Brain microvascular endothelial cell (primary cell): ENCODE data around the gene TMEM182.

Experiments
- DNase-seq: peaks from one replicate; pipeline ENCODE4 v3.0.0-alpha.2; 2020
- H3K27ac ChIP-seq: fragments of 250-450 bp; sonication (Bioruptor Pico); 2 replicates; pipeline ENCODE4 v1.5.1; 2020; ENCODE audit warnings: mild to moderate bottlenecking, moderate library complexity
- H3K27me3 ChIP-seq: fragments of 250-450 bp; sonication (Bioruptor Pico); replicated peaks from 2 replicates; pipeline ENCODE4 v1.5.1; 2020; ENCODE audit warnings: mild to moderate bottlenecking
- H3K36me3 ChIP-seq: fragments of 250-450 bp; sonication (Bioruptor Pico); replicated peaks from 2 replicates; pipeline ENCODE4 v1.5.1; 2020; ENCODE audit warnings: mild to moderate bottlenecking
- H3K4me3 ChIP-seq: 2 replicates; pipeline ENCODE4 v1.5.1; 2011; ENCODE audit warnings: low read depth, mild to moderate bottlenecking, control low read depth, low read length, moderate library complexity
- CTCF ChIP-seq: IDR thresholded peaks from 2 replicates; pipeline ENCODE4 v1.5.1; 2011; ENCODE audit warnings: low read depth, mild to moderate bottlenecking, moderate library complexity, low read length, control low read depth, inconsistent platforms; ENCODE audit errors: missing control alignments
- in situ Hi-C: cut with HindIII; loops from 2 replicates; pipeline ENCODE4 v1.10.0; 2017; ENCODE audit warnings: low sequenced_read_pairs, low pct_ligation_motif_present

The TMEM182 gene

GRCh38 chr2:102844911-102845310, 83.1 kb downstream of the TMEM182 start:
- in situ Hi-C loops, result no loop called here
- no peak for TF ChIP-seq CTCF
- DNase-seq, result no peak
- no peaks in the 10 kb centered on the region for H3K36me3 ChIP-seq
- H3K27ac ChIP-seq, result no peak overlapping the region
- no peaks in the 10 kb centered on the region for H3K27me3 ChIP-seq
- H3K4me3 ChIP-seq, result no peak overlapping the region

GRCh38 chr2:102848366-102848839, 86.6 kb downstream of the TMEM182 start:
- H3K27me3 ChIP-seq, result no peaks in the 10 kb centered on the region
- in situ Hi-C loops, result no loop called here
- peak; percentile 8 for TF ChIP-seq CTCF
- H3K36me3 ChIP-seq, result no peaks in the 10 kb centered on the region
- peak; percentile 36 for DNase-seq
- no peak overlapping the region for H3K4me3 ChIP-seq
- H3K27ac ChIP-seq, result no peak overlapping the region

- no peak overlapping the region for H3K4me3 ChIP-seq
- in situ Hi-C loops, result no loop called here
- no peaks in the 10 kb centered on the region for H3K36me3 ChIP-seq
- H3K27me3 ChIP-seq, result no peaks in the 10 kb centered on the region
- H3K27ac ChIP-seq, result no peak overlapping the region
- no peak for DNase-seq
- no peak for TF ChIP-seq CTCF
Measured at GRCh38 chr2:102850888-102851287, 89.1 kb downstream of the TMEM182 start.

- in situ Hi-C loops, result no loop called here
- Histone ChIP-seq H3K27ac (no peak overlapping the region), H3K27me3 (no peaks in the 10 kb centered on the region), H3K4me3 (no peak overlapping the region), H3K36me3 (no peaks in the 10 kb centered on the region)
- no peak for TF ChIP-seq CTCF
- no peak for DNase-seq
Measured at GRCh38 chr2:102852867-102853266, 91.0 kb downstream of the TMEM182 start.
